GM18520 (cell line): ENCODE results near the gene KCNH8.

ENCODE experiments used
- ATAC-seq: cut with Tn5 transposase; IDR thresholded peaks from one replicate; pipeline ENCODE4 v1.9.1; 2021; ENCODE audit not compliant: unreplicated experiment

KCNH8 gene

DNA sequence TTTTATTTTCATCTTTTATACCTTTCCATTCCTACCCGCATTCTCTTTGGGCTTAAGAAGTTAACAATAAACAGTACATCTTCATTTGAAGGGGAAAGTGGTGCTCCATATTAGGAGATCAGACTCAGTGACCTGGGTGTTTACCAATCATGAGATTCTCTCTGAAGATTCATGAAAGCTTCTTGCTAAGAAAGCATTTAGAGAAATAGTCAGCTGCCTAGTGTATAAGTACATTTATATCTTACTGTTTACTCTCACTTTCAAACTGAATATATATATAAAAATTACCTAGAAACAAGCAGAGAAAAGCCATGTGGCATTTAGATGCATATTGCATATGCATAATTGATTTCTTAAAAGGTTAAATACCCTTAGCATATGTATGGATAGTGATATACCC is 100.5 kb downstream of the KCNH8 start:
- ATAC-seq, result no peak

GRCh38 chr3:19250959-19251610 is 102.8 kb downstream of the KCNH8 start:
- no peak for ATAC-seq

DNA sequence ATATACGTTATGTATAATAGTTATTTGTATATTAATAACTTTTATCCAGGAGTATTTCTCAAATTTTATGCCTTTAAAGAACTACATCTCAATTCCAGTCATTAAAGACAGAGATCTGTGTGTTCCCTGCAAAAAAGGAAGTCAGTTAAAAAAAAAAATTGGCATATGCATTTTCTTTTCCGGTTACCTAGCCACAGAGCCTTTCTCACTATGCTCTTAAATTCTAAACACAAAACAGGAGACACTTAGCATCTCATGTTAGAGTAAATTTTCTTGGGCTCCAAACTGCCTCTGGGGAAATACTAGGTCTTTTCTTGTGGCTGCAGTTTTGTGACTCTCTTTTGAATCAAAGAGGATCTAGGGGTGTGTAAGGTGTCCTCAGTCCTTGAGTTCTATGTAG is 105.9 kb downstream of the KCNH8 start:
- no peak for ATAC-seq

DNA sequence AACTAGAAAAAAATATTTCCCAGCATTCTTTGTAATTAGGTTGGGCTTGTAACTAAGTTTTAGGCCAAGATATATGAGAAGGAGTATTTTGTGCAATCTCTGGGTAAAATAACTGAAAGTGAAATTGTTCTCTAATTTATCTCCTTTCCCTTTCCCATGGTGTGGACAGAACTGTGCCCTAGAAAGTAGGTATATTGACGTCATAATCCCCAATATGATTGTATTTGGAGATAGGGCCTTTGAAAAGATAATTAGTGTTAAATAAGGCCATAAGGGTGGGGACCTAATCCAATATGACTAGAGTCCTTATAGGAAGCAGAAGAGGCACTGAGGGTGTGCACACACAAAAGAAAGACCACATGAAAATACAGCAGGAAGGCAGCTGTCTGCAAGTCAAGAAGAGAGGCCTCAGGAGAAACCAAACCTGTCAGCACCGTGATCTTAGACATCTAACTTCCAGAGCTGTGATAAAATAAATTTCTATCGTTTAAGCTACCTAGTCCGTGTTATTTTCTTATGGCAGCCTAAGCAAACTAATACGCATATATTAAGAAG is 106.6 kb downstream of the KCNH8 start:
- ATAC-seq, result no peak

DNA sequence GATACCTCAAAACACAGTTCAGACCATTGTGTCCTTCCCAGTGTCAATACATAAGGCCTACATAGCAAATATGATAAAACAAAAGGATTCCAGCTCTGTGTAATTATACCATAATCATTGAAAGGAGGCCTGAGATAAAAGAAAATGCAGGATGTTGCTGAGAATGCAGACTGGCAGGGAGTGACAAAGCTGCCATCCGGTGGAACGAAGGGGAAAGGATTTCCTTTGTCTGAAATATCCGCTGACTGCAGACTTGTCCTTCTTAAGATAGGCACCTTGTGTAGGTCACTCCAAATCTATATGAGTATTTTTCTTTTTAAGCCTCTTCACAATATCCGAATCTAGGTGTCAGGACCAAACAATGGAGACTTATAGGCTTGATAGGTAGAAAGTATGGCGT is 108.0 kb downstream of the KCNH8 start:
- ATAC-seq, result no peak

GRCh38 chr3:19263606-19264005 is 115.3 kb downstream of the KCNH8 start:
- ATAC-seq, result no peak

DNA sequence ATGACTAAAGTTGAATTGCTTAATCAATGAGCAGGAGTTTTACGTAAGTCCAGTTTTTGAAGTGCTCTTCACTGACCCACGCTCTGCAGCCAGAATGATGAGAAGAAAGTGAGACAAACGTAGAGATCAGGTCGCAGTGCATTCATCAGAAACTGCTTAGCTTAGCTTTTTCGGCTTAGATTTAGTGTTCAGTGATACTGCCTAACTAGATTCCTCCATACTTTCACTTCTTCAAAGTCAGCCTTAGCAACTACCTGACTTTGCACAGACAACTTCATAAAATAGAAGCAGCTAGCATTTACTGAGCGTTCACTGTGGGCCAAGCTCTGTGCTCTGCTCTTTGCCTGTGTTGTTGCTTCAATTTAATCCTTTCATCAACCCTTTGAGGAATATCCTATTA is 116.1 kb downstream of the KCNH8 start:
- no peak for ATAC-seq

GRCh38 chr3:19267040-19267439 is 118.7 kb downstream of the KCNH8 start:
- no peak for ATAC-seq

- no peak for ATAC-seq
Observed at GRCh38 chr3:19270481-19270880, 122.2 kb downstream of the KCNH8 start.

GRCh38 chr3:19272296-19272695 is 124.0 kb downstream of the KCNH8 start:
- no peak for ATAC-seq

DNA sequence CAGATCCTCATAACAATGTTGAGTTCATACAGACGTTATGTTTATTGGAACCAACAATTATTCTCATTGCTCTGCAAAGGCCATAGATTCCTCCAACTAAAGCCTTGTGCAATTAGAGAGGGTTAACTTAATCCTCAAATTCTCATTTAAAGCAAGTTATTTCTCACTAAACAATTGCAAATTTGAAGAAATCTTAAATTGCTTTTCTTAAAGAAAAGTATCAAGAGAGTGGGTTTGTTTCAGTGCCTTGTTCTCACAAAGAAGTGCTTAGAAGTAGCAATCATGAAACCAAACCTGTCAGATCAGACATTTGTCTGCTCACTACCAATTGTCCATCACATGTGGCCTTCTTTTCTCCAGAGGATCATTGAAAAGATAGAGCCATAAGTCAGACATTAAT is 124.8 kb downstream of the KCNH8 start:
- no peak for ATAC-seq

GRCh38 chr3:19274576-19274975 is 126.3 kb downstream of the KCNH8 start:
- ATAC-seq, result no peak

DNA sequence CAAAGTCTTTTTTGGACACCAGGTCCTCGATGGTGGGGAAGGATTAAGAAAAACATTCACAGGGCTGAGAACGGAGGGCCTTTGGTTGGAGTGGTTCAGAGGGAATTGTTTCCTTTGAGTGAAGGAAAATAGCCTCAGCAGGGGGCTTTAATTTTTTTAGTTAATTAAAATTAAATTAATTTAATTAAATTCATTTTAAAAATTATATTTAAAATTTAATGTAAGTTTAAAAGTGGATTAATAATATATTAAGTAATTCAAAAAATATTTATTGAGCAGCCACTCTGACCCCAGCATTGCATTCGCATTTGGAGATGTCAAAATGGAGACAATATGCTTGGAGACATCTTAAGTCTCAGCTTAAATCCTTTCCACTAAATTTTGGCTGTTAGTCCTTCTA is 136.7 kb downstream of the KCNH8 start:
- no peak for ATAC-seq

- ATAC-seq, result no peak
Observed at GRCh38 chr3:19293295-19293694, 145.0 kb downstream of the KCNH8 start.

DNA sequence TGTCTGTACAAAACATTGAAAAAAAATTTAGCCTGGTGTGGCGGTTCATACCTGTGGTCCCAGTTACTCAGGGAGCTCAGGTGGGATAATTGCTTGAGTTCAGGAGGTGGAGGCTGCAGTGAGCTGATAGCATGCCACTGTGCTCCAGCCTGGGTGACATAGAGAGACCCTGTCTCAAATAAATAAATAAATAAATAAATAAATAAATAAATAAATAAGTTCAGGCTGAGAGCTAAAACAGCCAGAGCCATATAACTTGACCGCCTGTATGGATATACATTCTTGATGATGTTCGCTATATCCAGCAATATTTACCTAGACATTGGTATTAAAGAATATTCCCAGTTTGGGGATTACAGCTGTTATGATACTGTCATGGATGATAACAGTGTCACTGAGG is 146.9 kb downstream of the KCNH8 start:
- ATAC-seq, result no peak

GRCh38 chr3:19331931-19332330 is 183.6 kb downstream of the KCNH8 start:
- ATAC-seq, result no peak

GRCh38 chr3:19334120-19334519 is 185.8 kb downstream of the KCNH8 start:
- ATAC-seq, result no peak

DNA sequence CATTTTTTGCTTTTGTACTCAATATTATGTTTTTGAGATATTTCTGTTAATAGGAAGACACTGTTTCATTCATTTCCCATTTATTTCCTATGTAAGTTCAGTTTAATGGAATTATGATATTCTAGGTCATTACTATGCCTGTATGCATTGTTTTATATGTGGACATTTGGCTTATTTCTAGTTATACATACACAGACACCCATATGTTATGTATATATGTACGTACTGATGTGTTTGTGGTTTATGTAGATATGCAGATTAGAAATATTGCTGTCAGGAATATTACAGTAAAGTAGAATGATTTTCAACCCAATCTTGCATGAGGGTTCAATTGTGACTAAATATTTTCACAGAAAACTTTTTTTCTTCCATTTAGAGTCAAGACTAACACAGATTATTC is 190.5 kb downstream of the KCNH8 start:
- ATAC-seq, result no peak

DNA sequence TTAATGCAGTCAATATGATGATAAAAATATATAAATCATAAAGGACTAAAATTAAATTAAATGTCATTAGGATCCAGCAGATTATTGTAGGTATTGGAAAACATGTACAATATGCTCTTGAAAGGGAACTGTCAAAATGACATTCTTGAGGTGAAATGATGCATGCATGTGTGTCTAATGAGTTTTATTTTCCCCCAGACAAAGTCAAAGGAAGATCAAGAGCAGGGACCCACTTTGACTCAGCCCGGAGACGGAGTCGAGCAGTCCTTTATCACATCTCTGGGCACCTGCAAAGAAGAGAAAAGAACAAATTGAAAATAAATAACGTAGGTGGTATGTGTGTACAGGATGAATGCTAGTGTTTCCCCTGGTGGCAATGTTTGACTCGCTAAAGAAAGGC is 194.1 kb downstream of the KCNH8 start:
- no peak for ATAC-seq

GRCh38 chr3:19346759-19347158 is 198.4 kb downstream of the KCNH8 start:
- ATAC-seq, result no peak

- no peak for ATAC-seq
Observed at GRCh38 chr3:19347671-19348070, 199.4 kb downstream of the KCNH8 start.

DNA sequence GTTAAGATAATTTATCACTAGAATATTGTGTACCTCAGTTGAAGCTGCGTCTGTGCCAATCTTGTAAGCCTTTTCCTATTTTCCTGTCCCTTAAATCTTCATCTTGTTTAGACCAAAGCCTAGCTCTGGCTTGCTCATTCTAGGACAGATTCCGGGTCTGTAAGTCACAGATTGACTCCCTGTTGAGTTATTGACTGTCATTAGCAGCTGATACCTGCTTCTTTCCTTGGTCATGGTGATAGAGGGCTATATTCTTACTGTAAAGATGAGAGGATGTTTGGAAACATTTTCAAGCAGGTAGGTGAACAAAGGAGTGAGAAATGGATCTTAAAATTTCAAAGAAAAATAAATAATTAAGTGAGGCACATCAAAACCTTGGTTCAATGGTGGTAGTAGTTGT is 200.2 kb downstream of the KCNH8 start:
- ATAC-seq, result no peak

- ATAC-seq, result peak; percentile 63
Observed at GRCh38 chr3:19348941-19349564, 200.7 kb downstream of the KCNH8 start.
